Omental fat pad (tissue), 4 donors: Measurements from ENCODE around the gene SPACA7. TPM values are rescaled to one million over a fixed set of nuclear protein-coding genes. Genes with fewer than 3 reads are reported as not detected.
A peak's percentile ranks its signal among the peaks of the same experiment; 100 is the strongest.

Experiments used
- ATAC-seq: fragments of 150-250 bp; one replicate; pipeline ENCODE4 v1.9.1; 2016; ENCODE audit warnings: mild to moderate bottlenecking, moderate library complexity; ENCODE audit not compliant: low FRiP score
- DNase-seq: peaks from one replicate; pipeline ENCODE4 v3.0.0-alpha.2; 2019; ENCODE audit warnings: low spot score
- total RNA-seq, 4 donors: library from RNA; depleted of rRNA; stranded (reverse); fragments of >200 nt; gene quantifications; one replicate each; pipeline ENCODE4 v1.1.0, GENCODE V29; 2016
- TF ChIP-seq, protein P1 (sequence below), 3 donors: fragments of 450-650 bp; IDR thresholded peaks; one replicate each; pipeline ENCODE4 v1.5.1; 2016 to 2017; ENCODE audit warnings: antibody characterized with exemption in 3 of 3, mild to moderate bottlenecking in 3 of 3, moderate library complexity in 2 of 3

SPACA7 gene
- total RNA-seq, 4 donors from 2014 or later, result not detected

DNA sequence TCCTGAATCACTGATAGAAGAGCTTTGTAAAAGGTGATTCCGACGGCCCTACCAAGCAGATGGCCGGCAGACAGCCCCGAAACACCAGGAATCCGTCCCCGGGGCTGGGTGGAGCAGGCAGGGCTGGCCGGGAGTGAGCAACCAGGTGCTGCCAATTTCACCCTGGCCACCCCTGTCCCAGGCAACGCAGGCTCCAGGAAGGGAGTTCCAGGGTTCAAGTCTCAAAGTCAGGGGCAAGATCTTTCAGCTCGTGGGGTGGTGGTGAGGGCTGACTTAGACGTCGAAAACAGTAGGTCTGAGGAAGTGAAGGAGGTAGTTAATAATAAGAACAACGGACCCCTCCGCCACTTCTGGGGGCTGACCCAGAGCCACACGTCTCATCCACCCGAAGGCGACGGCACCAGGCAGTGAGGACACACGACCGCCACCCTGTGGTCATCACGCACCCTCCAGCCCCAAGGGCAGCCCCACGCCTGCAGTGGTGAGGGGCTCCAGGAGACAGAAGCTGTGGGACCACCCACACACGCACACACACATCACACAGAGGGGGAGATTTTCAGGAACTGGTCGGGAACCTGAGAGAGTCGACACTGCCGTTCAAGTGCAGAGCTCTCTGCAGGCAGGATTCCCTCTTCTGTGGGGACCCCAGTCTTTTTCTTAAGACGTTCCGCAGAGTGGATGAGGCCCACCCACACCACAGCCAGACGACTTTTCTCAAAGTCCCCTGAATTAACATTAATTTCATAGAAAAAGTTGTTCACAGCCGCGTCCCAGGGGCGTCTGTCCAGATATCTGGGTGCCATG lies 67.2 kb downstream of the SPACA7 start:
- TF ChIP-seq, protein P1, sequence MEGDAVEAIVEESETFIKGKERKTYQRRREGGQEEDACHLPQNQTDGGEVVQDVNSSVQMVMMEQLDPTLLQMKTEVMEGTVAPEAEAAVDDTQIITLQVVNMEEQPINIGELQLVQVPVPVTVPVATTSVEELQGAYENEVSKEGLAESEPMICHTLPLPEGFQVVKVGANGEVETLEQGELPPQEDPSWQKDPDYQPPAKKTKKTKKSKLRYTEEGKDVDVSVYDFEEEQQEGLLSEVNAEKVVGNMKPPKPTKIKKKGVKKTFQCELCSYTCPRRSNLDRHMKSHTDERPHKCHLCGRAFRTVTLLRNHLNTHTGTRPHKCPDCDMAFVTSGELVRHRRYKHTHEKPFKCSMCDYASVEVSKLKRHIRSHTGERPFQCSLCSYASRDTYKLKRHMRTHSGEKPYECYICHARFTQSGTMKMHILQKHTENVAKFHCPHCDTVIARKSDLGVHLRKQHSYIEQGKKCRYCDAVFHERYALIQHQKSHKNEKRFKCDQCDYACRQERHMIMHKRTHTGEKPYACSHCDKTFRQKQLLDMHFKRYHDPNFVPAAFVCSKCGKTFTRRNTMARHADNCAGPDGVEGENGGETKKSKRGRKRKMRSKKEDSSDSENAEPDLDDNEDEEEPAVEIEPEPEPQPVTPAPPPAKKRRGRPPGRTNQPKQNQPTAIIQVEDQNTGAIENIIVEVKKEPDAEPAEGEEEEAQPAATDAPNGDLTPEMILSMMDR (IDR thresholded peaks at IDR 0.05), result no peak
- no peak for DNase-seq
- no peak for ATAC-seq

DNA sequence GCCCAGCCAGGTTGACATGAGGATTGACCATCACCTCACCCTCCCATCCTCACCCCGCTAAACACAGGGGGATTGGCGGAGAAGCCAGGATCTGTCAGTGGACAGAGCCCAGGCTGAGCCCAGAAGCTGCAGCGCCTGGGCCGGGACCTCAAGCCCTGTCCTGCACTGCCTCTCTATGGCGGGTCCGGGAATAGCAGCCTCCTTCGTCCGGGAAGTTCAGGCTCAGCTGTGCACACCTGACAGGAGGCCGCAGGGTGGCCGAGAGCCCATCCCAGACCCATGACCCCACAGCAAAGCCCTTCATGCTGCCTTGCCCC lies 67.8 kb downstream of the SPACA7 start:
- peak; percentile 44 for DNase-seq
- ATAC-seq, result peak; percentile 56

DNA sequence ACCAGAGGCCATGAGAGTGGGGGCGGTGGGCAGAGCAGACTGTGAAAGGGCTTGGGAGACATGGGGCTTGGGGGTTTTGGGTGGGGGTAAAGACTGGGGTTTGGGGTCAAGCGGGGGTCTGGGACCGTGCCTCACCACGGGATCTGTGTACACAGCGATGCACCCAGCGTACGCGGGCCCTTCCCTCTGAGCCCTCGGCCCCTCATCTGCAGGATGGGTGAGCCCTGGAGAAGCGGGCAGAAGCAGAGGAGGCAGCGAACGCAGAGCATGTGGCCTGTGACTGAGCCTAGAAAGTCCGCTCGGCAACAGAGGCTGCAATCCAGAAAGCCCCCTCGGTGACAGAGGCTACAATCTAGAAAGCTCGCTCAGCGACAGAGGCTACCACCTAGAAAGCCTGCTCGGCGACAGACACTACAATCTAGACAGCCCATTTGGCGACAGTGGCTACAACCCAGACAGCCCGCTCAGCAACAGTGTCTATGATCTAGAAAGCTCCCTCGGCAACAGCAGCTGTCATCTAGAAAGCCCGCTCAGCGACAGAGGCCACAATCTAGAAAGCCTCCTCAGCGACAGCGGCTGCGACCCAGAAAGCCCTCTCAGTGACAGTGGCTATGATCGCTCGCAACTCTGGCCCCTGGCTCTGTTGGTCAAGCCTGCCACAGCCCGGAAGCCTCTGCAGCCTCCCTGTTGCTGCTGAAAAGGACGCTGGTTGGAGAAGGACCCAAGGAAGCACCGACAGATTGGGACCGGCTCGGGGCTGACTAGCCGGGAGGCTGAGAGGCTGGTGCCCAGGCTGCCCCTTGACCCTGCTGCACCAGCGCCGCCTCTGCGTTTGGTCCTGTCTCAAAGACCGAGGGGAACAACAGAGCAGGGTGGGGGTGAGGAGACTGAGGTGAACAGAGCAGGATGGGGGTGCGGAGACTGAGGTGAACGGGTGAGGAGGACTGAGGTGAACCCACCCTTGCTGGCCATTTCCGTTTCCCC lies 68.6 kb downstream of the SPACA7 start:
- TF ChIP-seq, protein P1 (IDR thresholded peaks at IDR 0.05), result no peak
- DNase-seq, result no peak
- ATAC-seq, result no peak

More for the DNA sequence above, 67.8 kb downstream of the SPACA7 start:
- TF ChIP-seq, protein P1 (IDR thresholded peaks at IDR 0.05), result peak in 1 of 3 donors; percentile 50

DNA sequence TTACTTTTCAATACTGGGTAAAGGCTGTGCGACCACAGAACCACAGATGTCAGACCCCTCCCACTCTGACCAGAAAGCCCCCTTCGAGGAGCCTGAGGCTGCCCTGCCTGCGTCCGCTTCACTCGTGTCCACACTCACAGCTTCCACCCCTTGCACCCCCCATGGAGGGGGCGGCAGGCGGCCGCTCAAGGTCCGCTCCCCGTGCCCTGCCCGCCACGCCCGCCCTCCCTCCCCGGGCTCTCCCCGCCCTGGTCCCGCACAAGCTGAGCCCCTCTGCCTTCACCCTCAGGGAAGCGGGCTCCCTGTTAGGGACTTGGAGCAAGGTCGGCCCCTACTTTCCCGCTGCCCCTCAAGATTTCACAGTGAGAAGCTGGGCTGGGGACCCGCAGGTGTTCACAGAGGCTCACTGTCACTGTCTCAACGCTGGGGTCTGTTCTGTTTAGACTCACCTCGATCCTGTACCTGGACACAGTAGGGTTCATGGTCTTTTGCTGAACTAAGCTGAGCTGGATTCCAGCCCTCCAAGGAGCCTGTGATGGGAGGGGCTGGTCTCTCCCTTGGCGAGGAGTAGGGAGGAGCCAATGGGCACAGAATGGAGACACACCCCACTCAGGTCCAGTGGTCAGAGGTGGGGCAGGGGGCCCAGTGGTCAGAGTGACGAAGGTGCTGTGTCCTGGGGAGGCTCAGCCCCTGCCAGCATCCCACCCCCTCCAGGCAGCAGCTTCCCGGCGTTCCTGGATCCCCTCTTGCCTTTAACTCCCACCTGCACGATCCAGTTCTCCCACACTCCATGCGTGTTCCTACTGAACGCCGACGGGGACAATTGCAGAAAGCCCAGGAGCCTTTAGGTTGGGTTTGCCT lies 69.5 kb downstream of the SPACA7 start:
- DNase-seq (no peak), ATAC-seq (no peak)
- TF ChIP-seq, protein P1 (IDR thresholded peaks at IDR 0.05), result no peak

DNA sequence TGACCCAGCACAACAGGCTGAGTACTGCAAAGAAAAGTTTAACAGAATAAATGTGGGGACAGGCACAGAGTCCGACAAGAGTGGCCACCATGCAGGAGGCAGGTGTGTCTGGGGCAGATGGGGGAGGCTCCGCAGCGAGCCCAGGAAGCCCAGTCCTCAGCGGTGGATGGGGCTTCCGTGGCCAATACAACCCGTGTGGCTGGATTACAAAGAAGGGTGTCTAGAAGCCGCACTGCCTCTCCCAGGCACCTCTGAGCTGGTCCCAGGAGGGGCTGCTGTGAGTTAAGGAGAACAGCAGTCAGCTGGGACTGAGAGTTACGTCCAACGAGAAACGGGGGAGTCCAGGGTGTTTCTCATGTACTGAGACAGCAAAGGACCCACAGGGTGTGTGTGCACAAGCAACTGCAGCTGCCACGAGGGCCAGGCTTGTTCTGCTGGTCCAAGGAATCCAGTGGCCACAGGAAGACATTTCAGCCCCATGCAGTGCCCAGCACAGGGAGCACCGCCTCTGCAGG lies 70.2 kb downstream of the SPACA7 start:
- TF ChIP-seq, protein P1 (IDR thresholded peaks at IDR 0.05), result no peak
- ATAC-seq (no peak), DNase-seq (no peak)

DNA sequence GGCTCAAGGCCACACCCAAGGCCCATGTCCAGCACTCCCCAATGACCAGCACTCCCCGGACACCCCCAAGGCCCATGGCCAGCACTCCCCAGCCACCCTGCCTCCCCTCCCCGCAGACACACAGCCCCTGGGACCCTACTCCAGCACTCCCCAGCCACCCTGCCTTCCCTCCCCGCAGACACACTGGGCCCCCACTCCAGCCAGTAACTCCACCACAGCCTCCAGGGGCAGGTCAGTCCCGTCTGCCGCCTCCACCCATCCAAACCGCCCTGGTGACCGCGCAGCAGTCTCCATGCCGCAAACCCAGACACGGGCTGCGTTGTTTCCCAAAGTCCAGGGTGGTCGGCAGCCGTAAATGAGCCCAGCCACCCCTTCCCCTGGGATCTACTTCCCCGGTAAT lies 70.7 kb downstream of the SPACA7 start:
- TF ChIP-seq, protein P1 (IDR thresholded peaks at IDR 0.05), result no peak
- DNase-seq (no peak), ATAC-seq (no peak)
